Breast epithelium (tissue), 3 donors: ENCODE data around the gene BCORL1.

Source experiments
- POLR2AphosphoS5 ChIP-seq, 3 donors: sonication (generic); formaldehyde crosslinking; IDR thresholded peaks; one replicate each; pipeline ENCODE4 v1.6.1; 2017; ENCODE audit warnings: antibody characterized with exemption in 3 of 3
- TF ChIP-seq, protein P1 (sequence below), 3 donors: fragments of 450-650 bp; IDR thresholded peaks; one replicate each; pipeline ENCODE4 v1.5.1; 2016 to 2017; ENCODE audit warnings: antibody characterized with exemption in 3 of 3, mild to moderate bottlenecking in 3 of 3, moderate library complexity in 3 of 3

DNA sequence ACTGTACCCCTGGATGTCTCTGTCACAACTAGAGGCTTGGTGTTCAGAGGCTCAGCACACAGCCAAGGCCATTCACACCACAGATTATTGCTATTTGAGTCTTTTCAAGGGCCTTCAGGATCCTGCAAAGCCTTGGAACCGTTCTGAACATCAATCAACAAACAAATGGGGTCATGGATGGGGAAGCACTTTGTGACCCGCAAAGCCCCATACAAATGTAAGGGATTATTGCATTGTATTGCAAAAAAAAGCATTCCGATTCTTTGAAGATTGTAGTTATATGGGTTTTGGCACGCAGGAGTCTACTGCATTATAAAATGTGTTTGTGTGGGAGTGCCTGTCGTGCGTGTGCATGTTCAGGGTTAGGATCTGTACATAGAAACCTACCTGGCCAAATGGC lies 17.3 kb upstream of the BCORL1 start:
- TF ChIP-seq, protein P1, sequence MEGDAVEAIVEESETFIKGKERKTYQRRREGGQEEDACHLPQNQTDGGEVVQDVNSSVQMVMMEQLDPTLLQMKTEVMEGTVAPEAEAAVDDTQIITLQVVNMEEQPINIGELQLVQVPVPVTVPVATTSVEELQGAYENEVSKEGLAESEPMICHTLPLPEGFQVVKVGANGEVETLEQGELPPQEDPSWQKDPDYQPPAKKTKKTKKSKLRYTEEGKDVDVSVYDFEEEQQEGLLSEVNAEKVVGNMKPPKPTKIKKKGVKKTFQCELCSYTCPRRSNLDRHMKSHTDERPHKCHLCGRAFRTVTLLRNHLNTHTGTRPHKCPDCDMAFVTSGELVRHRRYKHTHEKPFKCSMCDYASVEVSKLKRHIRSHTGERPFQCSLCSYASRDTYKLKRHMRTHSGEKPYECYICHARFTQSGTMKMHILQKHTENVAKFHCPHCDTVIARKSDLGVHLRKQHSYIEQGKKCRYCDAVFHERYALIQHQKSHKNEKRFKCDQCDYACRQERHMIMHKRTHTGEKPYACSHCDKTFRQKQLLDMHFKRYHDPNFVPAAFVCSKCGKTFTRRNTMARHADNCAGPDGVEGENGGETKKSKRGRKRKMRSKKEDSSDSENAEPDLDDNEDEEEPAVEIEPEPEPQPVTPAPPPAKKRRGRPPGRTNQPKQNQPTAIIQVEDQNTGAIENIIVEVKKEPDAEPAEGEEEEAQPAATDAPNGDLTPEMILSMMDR (IDR thresholded peaks at IDR 0.05) = no peak
- no peak for TF ChIP-seq POLR2AphosphoS5 (IDR thresholded peaks at IDR 0.05)
